ENCODE results near the gene RAB10. TPM values are rescaled to one million over a fixed set of nuclear protein-coding genes. Genes with fewer than 3 reads are reported as not detected.
"Not testable (repeated sequence)": the region's sequence is repeated elsewhere in the genome, so short reads cannot be mapped to it uniquely, and the experiment has no call there.

Gene RAB10
- polyA plus RNA-seq, 3 donors = 172 to 177 (median 175) TPM

DNA sequence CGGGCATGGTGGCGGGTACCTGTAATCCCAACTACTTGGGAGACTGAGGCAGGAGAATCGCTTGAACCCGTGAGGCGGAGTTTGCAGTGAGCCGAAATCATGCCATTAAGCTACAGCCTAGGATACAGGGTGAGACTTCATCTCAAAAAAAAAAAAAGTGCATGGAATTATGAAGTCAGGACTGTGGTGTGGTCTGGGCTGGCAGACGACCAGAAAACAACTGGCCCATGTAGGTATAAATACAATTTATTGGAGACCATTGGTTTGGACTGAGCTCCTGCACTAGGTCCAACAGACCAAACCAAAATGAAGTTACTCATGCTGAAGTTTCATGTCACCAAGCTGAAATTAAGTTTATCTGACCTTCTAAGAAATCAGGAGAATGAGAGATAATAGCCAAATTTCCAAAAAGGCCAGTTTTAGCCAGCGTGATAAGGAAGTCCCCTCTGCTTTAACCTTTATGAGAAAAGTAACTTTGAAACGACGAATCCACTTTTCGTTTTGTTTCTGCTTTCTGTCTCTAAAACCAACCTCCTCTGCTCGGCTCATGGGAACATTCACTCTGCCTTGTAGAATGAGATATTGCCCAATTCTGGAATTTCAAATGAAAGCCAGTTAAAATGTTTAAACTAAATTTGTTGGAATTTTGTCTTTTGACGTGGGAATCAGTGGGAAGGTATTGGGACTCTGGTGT lies 17.7 kb upstream of the RAB10 start:
- DNase-seq (ENCODE audit: low read depth in 3 of 3, low spot score in 2 of 3) = no peak

GRCh38 chr2:26016706-26017045 lies 17.2 kb upstream of the RAB10 start:
- not testable (repeated sequence) for DNase-seq (ENCODE audit: low read depth in 3 of 3, low spot score in 2 of 3)

GRCh38 chr2:26017464-26018183 lies 16.3 kb upstream of the RAB10 start:
- no peak for DNase-seq (ENCODE audit: low read depth in 3 of 3, low spot score in 2 of 3)

- DNase-seq (ENCODE audit: low read depth in 3 of 3, low spot score in 2 of 3) = no peak
Observed at GRCh38 chr2:26018184-26019055, 15.5 kb upstream of the RAB10 start.

- DNase-seq (ENCODE audit: low read depth in 3 of 3, low spot score in 2 of 3) = no peak
Observed at GRCh38 chr2:26020231-26020640, 13.6 kb upstream of the RAB10 start.

- no peak for DNase-seq (ENCODE audit: low read depth in 3 of 3, low spot score in 2 of 3)
Observed at GRCh38 chr2:26024260-26024659, 9.6 kb upstream of the RAB10 start.

- no peak for DNase-seq (ENCODE audit: low read depth in 3 of 3, low spot score in 2 of 3)
Observed at GRCh38 chr2:26025509-26025908, 8.4 kb upstream of the RAB10 start.

GRCh38 chr2:26028083-26028482 lies 5.8 kb upstream of the RAB10 start:
- DNase-seq (ENCODE audit: low read depth in 3 of 3, low spot score in 2 of 3) = not testable (repeated sequence)

DNA sequence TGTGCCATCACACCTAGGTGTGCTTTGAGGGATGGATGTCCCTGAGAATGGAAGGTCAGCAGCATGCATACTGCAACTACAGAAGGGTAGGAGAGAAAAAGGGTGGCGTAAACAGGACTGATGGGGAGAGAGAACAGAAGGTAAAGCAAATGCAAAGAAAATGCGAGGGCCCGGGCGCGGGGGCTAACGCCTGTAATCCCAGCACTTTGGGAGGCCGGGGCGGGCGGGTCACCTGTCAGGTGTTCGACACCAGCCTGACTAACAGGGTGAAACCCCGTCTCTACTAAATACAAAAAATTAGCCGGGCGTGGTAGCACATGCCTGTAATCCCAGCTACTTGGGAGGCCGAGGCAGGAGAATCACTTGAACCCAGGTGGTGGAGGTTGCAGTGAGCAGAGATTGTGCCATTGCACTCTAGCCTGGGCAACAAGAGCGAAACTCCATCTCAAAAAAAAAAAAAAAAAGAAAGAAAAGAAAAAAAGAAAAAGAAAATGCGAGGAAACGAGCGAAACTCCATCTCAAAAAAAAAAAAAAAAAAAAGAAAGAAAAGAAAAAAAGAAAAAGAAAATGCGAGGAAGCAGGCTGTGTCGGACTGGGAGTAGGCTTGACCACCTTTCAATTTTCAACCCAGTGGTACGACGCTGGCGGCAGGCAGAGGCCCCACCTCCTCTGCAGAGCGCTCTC lies 1.2 kb upstream of the RAB10 start:
- not testable (repeated sequence) for DNase-seq (ENCODE audit: low read depth in 3 of 3, low spot score in 2 of 3)

- DNase-seq (ENCODE audit: low read depth in 3 of 3, low spot score in 2 of 3) = peak; percentile 79 to 81 (median 80)
Observed at GRCh38 chr2:26033270-26033817, 540 bp upstream of the RAB10 start.

DNA sequence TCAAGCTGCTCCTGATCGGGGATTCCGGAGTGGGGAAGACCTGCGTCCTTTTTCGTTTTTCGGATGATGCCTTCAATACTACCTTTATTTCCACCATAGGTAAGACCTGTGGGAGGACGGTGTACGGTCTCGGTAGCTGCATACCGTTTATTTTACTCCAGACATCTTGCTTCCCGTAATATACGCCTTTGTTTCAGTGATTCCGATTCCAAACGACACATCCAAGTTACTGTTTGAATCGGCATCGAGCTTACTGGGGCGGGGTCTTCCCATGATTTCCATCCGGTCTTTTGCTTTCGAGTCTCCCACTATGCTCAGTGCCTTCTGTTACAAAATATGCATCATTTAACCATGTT lies 731 bp downstream of the RAB10 start:
- DNase-seq (ENCODE audit: low read depth in 3 of 3, low spot score in 2 of 3) = no peak

GRCh38 chr2:26035090-26035743 lies 1.3 kb downstream of the RAB10 start:
- DNase-seq (ENCODE audit: low read depth in 3 of 3, low spot score in 2 of 3) = no peak

DNA sequence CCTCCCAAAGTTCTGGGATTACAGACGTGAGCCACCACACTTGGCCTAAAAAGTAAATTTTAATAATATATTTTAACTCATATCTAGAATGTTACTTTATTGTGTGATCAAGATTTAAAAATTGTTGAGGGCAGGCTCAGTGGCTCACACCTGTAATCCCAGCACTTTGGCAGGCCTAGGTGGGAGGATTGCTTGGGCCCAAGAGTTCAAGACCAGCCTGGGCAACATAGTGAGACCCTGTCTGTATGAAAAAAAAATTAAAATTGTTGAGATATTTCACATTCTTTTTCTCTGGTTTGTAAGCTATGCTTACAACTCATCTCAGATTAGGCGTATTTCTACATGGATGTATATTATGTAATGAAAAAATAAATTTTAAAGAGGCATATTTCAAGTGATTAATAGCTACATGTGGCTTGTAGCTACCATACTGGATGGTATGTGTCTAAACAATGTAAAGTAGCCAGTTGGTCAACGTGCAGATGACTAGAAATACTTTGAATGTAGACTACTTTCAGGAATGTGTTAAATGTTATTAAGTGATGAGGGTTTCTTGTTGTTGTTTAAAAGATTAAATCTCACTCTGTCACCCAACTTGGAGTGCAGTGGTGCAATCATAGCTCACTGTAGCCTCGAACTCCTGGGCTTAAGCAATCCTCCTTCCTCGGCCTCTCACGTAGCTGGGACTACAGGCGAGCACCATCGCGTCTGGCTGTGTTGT lies 5.9 kb downstream of the RAB10 start:
- DNase-seq (ENCODE audit: low read depth in 3 of 3, low spot score in 2 of 3) = no peak

GRCh38 chr2:26043109-26043508 lies 9.2 kb downstream of the RAB10 start:
- no peak for DNase-seq (ENCODE audit: low read depth in 3 of 3, low spot score in 2 of 3)

GRCh38 chr2:26043862-26044696 lies 10.2 kb downstream of the RAB10 start:
- no peak for DNase-seq (ENCODE audit: low read depth in 3 of 3, low spot score in 2 of 3)

DNA sequence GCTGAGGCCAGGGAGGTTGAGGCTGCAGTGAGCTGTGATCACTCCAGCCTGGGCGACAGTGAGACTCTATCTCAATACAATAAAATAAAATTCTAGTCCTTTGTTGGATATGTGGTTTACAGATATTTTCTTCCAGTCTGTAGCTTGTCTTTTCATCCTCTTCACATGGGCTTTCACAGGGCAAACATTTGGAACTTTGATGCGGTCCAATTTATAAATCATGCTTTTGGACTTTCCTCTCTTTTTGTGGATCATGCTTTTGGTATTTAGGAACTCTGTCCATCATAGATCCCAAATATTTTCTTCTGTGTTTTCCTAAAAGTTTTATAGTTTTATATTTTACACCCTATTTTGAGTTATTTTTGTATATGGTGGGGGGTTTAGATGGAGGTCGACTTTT lies 14.9 kb downstream of the RAB10 start:
- DNase-seq (ENCODE audit: low read depth in 3 of 3, low spot score in 2 of 3) = no peak

- DNase-seq (ENCODE audit: low read depth in 3 of 3, low spot score in 2 of 3) = no peak
Observed at GRCh38 chr2:26049641-26050040, 15.8 kb downstream of the RAB10 start.

GRCh38 chr2:26052740-26053139 lies 18.9 kb downstream of the RAB10 start:
- DNase-seq (ENCODE audit: low read depth in 3 of 3, low spot score in 2 of 3) = no peak

All from right renal cortex interstitium (tissue), 3 donors.